HG02571 (cell line): ENCODE results near the gene SGMS1.
"Not testable (repeated sequence)": the region's sequence is repeated elsewhere in the genome, so short reads cannot be mapped to it uniquely, and the experiment has no call there.

Source experiments
- ATAC-seq: cut with Tn5 transposase; IDR thresholded peaks from one replicate; pipeline ENCODE4 v1.9.1; 2021; ENCODE audit warnings: mild to moderate bottlenecking, moderate library complexity; ENCODE audit not compliant: unreplicated experiment

Gene SGMS1

DNA sequence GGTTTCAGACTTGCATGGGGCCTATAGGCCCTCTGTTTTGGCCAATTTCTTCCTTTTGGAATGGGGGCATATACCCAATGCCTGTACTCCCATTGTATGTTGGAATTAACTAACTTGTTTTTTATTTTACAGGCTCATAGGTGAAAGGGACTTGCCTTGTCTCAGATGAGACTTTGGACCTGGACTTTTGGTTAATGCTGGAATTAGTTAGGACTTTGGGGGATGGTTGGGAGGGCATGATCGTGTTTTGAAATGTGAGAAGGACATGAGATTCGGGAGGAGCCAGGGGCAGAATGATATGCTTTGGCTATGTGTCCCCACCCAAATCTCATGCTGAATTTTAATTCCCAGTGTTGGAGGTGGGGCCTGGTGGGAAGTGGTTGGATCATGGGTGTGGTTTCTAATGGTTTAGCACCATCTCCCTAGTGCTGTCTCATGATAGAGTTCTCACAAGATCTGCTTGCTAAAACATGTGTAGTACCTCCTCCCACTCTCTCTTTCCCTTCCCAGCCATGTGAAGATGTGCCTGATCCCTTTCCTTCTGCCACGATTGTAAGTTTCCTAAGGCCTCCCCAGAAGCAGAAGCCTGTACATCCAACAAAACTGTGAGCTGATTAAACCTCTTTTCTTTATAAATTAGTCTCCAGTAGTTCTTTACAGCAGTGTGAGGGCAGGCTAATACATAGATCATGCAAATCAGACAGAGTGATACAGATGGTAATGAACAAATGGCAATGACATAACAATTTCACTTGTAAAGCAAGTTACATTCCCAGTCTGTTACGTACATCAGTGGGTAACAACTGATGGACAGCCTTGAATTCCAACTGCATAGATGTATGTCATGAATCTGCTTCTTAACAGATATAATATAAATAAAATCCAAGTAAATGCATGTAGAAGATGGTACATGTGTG lies 146.2 kb downstream of the SGMS1 start:
- no peak for ATAC-seq

DNA sequence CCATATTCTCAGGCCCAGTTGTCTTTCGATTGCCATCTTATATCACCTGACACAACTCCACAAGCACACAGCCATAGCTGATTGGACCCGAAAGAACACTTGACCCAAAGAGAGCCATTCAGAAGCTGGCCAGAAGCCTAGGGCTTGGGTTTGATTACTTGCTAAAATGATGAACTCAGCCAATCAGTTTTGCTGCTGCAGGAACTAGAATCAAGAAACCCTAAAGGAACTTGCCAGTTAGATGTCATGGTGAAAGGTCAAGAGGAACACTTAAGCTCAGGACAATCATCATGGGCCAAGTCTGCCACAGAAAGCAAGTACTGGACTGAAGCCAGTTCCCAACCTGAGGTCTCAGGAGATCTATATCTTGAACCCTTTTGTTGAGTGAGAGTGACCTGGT lies 150.0 kb downstream of the SGMS1 start:
- ATAC-seq = no peak

GRCh38 chr10:50472914-50473313 lies 150.8 kb downstream of the SGMS1 start:
- no peak for ATAC-seq

GRCh38 chr10:50471583-50471975 lies 152.2 kb downstream of the SGMS1 start:
- no peak for ATAC-seq

DNA sequence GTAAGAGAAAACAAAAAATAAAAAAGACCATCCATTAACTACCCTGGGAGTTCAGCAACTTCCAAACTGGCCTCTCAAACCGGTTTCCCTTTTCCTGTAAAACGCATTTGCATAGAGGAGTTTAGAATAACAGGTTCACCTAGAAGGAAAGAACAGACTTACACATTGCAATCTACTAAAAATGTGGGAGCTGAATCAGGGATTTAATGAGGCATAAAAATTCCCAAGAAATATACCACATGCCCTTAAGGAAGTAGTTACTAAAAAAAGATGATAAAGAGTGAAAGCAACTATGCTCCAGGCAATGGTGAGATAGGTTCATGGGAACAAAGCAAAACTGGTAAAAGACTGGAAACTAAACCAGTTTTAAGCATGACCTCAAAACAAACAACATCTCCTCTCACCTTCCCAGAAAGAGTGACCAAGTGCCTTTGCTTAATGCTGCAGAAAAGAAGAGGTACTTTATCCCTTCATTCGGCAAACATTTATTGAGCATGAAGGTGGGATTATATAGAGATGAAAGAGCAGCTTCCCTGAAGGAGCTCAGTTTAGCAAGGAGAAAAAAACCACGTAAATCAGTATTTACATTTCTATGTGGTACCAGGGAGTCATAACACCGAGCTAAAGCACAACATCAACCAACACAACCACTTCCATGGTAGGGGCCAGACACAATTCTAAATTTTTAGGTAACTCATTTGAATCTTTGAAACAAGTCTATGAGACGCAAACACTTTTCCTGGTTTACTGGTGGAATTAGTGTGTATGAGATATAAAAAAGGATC lies 152.8 kb downstream of the SGMS1 start:
- no peak for ATAC-seq

- peak; percentile 62 for ATAC-seq
Observed at GRCh38 chr10:50470345-50470744, 153.4 kb downstream of the SGMS1 start.

DNA sequence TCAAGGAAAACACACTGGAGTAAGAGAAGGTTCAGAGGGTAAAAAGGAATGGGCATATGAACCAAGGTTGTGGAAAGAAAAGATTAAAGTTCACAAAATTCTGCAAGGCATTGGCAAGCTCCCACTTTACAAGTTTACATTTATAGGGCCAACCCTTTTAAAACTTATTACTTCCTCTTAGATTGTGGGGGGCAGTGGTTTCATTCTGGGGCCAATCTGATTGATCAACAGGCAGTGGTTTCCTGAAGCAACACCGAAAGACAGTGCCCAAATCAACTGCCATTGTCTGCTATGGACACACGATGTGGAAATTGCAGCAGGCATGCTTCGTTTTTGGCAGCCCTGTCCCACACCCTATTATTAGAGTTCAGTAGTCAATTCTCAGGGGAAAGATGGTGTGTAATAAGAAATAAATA lies 154.0 kb downstream of the SGMS1 start:
- ATAC-seq = no peak

DNA sequence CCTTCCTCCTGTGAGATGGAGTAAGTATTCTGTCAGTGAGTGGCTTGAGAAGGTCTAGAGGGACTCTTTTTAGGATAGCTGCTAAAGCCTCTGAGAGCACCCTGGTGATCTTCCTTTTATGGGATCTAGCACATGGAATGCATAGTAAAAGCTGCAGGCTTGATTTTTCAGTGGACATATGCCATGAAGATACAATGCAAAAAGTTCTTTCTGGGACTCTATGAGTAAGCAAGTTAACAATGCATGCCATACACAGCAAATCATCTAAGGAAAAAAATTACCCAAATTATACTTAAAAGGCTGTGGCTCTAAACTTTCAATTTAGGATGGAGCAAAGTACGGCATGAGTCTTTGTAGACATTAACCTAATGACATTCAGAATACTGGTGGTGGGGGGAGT lies 154.5 kb downstream of the SGMS1 start:
- ATAC-seq = no peak

DNA sequence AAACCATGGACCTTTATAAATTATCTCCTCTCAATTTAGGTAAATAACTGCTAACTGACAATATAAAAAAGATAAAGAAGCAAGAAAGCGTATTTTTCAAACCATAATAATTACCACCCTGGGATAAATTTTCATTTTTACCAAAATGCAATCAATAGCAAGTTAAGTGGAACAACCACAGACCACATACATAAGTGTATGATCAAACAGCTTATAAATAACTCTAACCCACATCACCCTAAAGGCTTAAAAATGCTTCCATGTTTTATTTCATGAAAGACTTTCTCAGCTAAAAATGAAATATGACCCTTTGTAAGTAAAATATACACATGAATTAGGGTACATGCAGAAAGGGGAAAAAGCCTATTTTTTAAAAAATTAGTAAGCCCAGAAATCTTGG lies 156.5 kb downstream of the SGMS1 start:
- no peak for ATAC-seq

DNA sequence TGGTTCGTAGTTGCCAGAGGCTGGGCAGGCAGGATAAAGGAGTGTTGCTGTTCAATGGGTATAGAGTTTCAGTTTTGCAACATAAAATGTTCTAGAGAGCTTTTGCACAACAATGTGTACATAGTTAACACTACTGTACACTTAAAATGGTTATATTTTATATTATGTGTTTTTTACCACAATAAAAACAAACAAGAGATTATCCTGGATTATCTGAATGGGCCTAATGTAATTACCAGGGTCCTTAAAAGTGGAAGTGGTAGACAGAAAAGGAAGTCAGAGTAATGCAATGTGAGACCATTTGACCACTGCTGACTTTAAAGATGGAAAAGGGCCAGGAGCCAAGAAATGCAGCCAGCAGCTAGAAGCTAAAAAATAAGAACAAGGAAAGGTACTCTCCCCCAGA lies 159.7 kb downstream of the SGMS1 start:
- ATAC-seq = no peak

- no peak for ATAC-seq
Observed at GRCh38 chr10:50461834-50462233, 161.9 kb downstream of the SGMS1 start.

DNA sequence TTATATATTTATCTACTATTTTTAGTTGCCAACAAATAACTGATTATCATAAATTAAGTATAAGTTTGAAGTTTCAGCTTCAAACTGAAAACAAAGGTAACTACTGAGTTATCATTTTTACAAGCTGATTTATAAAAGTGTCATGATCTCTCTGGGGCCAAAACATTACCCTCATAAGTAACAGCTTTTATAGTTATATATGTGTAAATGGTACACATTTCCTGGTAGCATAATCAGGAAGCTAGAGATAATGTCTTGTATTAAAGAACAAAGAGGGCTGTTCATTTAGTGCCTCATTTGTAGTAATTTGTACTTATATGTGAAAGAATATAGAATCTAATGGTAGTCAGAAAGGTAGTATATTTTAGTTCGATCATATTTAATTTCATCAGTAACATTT lies 162.6 kb downstream of the SGMS1 start:
- no peak for ATAC-seq

GRCh38 chr10:50456719-50457118 lies 167.0 kb downstream of the SGMS1 start:
- no peak for ATAC-seq

DNA sequence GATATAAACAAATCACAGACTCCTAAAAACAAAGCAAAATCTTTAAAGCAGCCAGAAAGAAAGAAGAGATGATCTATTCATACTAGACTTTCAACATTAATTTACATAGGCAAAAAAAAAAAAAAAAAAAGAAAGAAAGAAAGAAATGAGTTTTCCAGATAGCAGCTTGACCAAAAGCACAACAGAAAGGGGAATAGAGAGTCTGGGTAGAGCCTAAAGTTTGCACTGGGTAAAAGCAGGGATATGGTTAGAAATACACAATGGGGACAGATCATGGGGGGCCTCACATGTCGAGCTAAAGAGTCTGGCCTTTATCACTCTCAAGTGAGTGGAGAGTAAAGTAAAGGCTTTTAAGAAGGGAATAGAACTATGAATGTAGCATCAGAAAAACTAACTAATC lies 169.8 kb downstream of the SGMS1 start:
- no peak for ATAC-seq

GRCh38 chr10:50452603-50453002 lies 171.2 kb downstream of the SGMS1 start:
- no peak for ATAC-seq

DNA sequence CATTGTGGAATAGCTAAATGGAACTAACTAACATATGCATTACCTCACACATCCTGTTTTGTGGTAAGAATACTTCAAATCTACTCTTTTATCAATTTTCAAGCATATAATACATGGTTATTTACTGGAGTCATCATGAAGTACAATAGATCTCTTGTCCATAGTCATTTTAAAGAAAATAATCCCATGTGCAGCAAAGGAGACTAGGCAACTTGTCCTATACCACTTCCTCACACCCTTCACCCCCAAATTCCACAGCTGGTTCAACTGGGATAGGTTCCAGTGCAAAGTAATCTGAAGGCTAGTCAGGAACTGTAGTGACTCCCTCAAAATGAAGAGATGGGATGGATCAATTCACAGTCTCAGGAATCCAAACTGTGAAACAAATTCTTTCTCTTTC lies 176.1 kb downstream of the SGMS1 start:
- no peak for ATAC-seq

DNA sequence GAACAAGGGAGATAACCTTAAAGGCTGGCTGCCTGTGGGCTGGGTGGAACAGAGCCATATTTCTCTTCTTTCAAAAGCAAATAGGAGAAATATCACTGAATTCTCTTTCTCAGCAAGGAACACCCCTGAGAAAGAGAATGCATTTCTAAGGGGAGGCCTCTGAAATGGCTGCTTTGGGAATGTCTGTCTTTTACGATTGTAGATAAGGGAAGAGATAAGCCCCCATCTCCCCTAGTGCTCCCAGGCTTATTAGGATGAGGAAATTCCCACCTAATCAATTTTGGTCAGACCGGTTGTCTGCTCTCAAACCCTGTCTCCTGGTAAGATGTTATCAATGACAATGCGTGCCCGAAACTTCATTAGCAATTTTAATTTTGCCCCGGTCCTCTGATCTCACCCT lies 178.0 kb downstream of the SGMS1 start:
- ATAC-seq = not testable (repeated sequence)

DNA sequence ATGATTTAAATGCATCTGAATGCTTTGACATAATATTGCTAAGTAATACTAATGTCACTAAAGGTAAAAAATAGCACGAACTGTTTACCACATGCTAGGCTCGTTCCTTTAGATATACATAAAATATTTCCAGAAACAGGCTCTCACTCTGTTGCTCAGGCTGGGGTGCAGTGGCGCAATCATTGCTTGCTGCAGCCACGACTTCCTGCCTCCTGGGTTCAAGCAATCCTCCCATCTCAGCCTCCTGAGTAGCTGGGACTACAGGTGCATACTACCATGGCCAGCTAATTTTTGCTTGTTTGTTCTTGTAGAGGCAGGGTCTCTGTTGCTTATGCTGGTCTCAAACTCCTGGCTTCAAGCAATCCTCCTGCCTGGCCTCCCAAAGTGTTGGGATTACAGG lies 183.3 kb downstream of the SGMS1 start:
- no peak for ATAC-seq

DNA sequence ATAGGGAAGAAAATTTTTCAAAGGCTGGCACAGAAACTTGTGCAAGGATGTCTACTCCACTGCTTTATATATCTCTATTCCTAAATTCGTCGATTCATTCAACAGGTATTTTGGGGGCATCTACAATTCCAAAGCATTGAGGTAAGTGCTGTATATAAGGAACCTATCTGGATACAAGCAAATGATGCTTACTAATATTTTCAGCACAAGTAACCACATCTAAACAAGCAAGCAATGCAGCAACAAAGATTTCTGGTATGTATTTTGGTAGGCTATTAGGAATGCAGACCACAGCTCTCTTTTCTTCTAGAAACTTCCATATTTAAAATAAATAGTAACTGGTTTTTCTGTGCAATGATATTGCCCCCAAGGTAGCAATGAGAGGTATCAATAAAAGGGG lies 183.9 kb downstream of the SGMS1 start:
- no peak for ATAC-seq

DNA sequence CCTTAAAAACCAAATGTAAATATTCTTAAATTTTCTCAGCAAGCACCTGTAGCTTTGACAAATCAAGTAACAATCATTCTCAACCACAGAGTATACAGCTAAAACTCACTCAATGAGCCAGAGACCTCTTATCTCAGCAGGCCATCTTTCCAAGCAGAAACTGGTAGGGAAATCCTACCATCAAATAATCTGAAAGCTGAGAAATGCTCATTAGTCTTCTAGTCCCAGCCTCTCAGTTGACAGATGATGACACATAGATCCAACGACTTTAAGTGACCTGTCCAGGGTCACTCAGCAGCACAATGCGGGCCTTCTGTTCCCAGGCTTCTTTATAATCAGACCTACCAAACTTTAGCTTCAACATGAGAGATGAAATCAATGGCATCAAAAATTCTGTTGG lies 184.6 kb downstream of the SGMS1 start:
- no peak for ATAC-seq

DNA sequence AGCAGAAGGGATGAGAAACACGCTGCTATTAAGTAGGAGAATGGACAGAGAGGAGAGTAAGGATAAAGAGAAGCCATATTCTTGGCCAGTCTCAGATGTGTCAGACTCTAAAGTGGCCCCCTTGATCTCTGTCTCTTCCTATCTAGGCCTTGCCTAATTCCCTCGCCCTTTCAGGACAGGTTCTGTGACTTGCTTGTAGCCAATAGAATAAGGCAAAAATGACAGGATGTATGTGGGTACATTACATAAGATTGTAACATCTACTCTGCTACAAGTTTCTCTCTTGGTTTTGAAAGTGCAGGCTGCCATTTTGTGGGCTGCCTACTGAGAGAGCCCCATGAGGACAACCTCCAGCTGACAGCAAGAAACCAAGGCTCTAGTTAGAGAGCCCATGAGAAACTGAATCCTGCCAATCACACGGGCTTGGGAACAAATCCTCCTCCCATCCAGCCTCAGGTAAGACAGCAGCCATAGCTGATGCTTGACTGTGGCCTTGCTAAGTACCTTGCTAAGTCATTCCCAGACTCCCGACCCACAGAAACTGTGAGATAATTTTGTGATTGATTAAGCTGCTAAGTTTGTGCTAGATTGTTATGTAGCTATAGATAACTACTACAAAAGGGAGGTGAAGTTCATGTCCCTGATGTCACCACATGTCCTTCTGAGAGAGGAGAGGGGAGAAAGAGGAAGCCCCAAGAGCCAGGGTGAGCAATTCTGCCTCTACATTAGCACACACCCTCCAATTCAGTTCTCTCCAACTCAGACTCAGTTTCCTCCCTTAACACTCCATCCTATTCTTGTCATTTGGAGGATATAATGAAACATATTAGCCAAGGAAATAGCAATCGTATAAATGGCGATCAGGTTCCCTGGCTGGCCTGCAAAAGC lies 185.5 kb downstream of the SGMS1 start:
- no peak for ATAC-seq
